NCI-H128 (cell line): Measurements from ENCODE around the gene UBE3C.
"Not testable (repeated sequence)": the region's sequence is repeated elsewhere in the genome, so short reads cannot be mapped to it uniquely, and the experiment has no call there.

Source experiments
- DNase-seq: peaks from one replicate; lab custom pipeline; 2025; ENCODE audit not compliant: unreplicated experiment; lab: John Stamatoyannopoulos, UW

Gene UBE3C

DNA sequence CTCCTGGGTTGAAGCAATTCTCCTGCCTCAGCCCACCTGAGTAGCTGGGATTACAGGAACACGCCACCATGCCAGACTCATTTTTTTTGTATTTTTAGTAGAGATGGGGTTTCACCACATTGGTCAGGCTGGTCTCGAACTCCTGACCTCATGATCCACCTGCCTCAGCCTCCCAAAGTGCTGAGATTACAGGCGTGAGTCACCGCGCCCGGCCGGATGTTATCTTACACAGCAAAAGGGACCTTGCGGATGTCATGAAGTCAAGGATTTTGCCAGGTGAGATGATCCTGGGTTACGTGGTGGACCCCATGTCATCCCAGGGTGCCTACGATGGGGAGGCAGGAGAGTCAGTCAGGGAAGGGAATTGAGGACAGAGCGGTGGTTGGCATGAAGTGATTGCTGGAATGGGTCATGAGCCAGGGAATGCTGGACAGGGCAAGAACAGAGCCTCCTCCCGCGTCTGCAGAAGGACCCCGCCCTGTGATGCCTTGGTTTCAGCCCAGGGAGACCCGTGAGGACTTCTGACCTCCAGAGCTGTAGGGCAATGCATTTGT, 8.7 kb upstream of the UBE3C start:
- no peak for DNase-seq

DNA sequence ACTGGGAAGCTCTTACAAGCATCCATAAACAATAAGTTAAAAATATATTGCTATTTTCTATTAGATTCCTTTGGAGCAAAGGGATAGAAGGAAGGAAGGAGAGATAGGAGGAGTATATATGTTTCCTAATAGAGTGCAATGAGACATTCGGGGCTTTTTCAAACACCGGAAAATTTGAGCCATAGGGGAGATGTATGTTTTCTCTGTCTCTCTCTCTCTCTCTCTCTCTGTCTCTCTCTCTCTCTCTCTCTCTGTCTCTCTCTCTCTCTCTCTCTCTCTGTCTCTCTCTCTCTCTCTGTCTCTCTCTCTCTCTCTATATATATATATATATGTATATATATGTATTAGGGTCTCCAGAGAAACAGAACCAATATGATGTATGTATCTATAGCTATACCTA, 7.9 kb upstream of the UBE3C start:
- DNase-seq = not testable (repeated sequence)

DNA sequence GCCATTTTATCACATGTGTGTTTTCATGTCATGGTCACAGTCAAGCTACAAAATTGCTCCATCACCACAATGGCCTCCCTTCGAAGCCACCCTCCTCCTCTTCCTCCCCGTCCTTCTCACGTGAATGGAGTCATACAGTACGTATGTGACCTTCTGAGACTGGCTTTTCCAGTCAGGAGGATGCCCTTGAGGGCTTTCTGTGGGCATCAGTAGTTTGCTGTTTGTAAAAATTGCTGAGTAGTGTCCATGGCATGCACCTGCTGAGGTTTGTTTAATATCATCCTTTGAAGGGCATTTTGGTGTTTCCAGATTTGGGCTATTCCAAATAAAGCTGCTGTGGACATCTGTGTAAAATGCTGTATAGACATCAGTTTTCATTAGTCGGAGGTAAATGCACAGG, 5.9 kb upstream of the UBE3C start:
- no peak for DNase-seq

DNA sequence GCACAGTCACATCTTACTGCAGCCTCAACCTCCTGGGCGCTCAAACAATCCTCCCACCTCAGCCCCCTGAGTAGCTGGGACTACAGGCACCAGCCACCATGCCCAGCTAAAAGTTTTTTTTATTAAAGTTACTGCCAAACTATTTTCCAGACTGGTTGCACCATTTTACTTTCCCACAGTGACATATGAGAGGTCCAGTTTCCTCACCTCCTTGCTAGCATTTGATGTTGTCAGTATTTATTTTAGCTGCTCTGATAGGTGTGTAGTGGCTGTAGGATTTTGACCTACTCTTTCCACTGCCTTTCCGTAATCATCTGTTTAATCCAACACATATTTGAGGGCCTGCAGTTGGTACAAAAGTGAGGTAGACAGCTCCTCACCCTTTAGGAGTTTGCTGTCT, 5.4 kb upstream of the UBE3C start:
- DNase-seq = no peak

DNA sequence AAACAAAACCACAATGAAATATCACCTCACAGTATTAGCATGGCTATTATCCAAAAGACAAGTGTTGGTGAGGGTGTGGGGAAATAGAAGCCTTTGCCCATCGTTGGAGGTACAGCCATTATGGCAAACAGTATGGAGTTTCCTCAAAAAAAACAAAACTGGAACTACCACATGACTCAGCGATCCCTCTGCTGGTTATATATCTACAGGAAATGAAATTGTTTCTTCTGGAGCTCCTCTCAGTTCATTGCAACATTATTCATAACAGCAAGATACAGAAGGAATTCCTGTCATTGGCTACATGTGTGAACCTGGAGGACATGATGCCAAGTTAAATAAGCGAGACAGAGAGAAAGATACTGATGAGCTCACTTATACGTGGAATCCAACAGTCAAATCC, 2.4 kb upstream of the UBE3C start:
- no peak for DNase-seq

DNA sequence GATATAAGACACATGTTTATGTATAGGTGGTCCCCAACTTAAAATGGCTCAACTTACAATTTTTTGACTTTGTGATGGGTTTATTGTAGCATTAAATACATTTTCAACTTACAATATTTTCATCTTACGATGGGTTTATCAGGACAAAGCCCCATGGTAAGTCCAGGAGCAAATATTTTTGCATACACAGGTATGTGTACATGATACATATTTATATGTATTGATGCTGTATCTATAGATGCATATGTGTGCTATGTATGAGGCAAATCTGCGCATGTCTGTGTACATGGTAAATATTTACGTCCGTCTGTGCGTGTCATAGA, 664 bp upstream of the UBE3C start:
- DNase-seq = no peak

DNA sequence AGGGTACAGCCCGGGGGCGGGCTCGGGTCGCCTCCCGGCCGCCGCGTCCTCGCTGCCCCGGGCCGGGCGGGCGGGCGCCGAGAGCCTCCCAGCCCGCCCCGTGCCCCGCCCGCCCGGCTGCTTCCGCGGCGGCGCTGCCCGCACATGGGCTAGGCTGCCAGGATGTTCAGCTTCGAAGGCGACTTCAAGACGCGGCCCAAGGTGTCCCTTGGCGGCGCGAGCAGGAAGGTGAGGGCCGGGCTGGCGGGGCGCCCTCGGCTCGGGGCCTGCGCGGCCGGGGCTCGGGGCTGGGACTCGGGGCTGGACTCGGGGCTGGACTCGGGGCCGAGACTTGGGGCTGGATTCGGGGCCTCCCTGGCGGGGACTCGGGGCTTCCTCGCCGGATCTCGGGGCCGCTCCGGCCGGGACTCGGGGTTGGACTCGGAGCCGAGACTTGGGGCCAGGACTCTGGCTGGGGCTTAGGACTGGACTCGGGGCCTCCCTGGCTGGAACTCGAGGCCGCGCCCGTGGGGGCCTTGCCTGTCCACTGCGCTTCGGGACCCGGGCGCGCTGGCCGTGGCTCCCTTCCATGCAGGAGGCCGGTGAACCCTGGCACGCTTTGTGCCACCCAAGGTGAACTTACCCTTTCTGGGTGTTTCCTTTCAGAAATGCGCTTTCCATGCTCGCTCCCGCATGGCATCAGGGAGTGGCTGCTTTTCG, 534 bp downstream of the UBE3C start:
- DNase-seq = no peak

DNA sequence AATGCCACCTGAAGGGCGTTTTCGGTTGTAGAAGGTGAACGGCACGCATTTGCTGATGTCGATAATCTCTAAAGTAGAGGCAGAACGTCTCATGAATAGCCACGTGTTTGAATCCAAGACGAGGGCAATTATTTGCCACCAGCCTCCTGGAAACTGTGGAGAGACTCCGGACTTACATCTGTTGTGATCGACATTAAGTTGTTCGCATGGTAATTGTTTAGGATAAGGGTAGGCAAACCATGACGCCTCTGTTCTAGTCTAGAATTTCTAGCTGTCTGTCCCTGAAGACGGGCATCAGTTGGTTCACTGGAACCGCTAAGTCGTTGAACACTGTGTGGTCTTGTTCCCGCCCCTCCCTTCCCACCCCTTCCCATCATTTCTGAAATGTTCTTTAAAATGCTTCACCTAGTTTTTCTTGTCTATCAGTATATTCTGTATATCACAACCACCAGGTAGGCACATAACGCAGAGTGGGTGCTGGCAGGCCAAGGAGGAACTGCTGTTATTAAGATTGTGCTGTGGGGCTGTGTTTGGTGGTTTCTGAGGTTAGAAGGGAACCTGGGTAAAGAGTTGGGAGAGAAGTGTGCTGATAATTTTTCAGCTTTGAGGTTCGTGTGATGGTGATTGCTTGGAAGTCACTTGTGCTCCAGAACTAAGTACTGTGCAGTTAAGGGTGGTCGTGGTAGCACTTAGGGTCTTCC, 1.2 kb downstream of the UBE3C start:
- no peak for DNase-seq

DNA sequence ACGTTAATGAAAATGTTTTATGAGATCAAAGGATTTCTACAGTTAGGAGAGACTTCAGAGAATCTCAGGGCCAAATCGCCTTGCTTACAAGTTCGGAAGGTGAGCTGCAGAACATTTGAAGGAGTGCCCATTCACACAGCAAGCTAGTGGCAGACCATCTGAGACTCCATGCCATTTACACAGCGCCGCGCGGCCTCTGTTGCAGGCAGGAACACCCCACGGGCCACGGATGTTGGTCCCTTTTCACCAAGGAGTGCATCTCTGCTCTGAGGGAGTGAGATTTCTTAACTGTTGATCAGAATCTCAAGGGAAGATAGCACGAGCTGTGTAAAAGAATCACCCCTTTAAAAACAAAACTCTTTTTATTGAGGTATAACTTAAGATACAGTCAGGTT, 1.8 kb downstream of the UBE3C start:
- no peak for DNase-seq

DNA sequence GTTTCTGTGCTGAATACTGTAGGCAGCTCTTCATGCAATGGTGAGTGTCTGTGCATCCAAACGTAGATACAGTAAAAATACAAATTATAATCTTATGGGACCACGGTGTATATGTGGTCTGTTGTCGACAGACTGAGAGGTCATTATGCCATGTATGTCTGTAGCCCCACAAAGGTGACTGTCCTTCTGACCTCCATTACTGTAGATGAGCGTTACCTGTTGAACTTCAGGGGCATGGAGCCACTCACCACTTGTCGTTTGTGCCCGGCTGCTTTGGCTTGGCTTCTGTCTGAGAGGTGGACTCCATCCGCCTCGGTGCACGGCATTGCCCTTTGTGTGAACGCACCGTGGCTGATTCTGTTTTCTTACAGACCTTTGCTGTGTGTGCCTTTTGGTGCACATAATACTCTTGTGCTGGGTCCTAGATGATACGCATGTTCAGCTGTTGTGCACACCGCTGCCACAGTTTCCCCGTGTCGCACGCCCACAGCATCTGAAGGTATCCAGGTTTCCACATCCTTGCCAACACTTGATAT, 2.9 kb downstream of the UBE3C start:
- no peak for DNase-seq

DNA sequence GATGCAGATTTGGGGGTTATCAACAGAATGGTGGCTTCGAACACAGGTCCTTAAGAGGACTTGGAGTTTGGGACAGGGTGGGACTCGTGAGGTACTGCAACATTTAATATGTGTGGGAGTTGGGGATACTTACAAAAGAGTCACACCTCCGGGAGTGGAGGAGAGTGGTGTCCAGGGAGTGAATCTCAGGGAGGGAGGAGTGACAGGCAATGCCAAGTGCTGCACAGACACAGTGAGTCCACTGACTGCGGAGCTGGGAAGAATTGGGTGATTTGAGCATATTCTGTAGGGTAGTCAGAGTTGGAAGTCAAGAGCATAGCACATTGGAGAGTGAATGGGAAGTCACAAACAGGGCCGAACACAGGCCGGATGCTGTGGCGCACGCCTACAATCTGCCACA, 5.1 kb downstream of the UBE3C start:
- DNase-seq = no peak

DNA sequence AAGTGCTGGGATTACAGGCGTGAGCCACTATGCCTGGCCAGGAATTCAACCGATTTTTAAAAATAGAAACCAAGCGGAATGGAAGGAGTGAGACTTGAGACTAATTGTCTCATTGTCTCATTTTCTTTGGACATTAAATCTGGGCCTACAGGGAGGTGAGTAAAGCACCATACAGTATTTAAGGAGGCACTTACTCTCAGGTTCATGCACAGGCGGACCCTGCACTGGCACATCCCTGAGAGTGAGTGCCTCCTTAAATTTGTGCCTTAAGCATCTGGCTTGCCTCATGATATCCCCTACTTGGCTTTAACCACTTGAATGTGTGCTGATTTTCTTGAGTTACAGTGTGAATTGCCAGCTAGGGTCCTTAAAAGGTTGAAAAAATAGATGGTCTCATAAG, 10.6 kb downstream of the UBE3C start:
- DNase-seq = no peak

DNA sequence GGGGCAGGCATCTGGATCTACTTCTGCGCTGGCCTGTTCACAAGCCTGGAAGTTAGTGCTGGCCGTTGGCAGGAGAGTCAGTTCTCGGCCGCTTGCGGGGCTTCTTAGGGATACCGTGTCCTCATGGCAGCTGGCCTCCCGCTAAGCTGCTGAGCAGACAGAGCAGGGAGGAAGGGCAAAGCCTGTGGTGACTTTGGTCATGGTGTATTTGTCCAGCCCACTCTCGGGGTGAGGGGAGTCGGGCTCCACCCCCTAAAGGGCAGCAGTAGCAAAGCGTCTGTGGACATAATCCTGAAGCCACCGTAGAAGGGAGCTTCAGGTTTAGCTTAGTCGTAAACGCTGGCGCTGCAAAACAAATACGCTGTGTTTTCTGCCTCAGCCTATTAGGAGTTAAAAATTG, 12.2 kb downstream of the UBE3C start:
- DNase-seq = no peak

DNA sequence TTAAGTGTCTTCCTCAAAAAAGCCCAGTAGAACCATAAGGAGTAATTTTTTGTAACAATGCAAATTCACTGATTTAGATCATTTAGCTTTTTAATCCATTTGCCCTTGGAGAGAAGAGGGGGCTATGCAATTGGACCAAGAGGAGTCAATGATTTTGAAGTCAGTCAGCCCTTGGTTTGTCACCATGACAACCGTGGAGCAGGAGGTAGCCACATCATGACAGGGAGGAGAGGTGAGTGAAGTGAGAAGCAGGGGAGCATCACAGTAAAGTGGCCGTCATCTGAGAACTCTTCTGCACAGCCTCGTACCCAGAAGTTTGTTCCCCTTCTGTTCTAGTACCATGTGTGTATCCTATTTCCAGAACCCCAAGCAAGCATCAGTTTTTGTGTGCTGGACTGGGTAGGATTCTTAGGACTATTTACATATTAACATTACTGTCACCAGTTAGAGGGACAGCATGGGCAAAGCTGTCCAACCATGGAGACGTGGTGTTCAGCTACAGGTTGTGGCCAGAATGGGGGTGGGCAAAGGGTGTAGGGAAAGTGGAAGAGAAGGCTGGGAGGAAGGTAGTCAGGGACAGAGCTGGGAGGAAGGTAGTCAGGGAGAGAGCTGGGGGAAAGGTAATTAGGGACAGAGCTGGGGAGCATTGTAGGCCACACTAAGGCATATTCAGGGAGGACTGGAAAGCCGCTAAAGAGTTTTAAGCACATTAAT, 13.1 kb downstream of the UBE3C start:
- no peak for DNase-seq

DNA sequence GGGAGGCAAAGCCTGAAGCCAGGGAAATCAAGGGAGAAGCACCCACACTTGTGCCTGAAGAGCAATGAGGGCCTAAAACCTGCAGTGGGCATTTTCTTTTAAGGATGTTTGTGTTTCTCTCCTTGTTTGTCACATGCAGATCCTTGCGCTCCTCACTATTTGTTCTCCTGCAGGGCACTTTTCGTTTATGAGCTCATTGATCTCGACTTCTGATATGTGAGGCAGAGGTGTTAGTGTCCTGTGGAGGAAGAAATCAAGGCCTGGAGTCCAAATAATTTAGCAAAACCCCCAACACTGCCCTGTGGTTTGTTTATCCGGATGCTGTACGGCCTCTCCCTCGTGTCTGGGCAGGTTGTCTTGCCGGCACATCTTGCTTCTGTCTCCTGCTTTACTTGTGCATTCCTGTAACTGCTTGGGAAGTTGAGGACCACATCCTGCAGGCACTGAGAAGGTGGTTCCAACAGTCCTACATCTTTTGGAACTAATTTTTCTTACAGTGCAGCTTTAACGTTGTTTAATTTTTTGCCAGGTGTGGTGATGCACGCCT, 13.7 kb downstream of the UBE3C start:
- no peak for DNase-seq

DNA sequence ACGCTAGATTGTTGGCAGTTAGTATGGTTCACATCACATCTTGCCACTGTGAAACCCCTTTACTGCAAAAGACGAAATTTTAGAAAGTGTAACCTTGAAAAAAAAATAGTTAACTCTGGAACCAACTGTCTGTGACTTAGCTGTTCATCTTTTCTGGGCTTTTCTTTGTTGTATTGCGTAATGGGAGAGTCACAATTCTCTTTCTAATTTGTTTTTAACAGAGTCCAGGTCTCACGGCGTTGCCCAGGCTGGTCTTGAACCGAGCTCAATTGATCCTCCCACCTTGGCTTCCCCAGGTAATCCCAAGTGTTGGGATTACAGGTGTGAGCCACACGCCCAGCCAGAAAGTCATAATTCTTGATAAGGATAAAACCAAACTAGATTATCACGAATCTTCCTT, 14.5 kb downstream of the UBE3C start:
- DNase-seq = no peak

DNA sequence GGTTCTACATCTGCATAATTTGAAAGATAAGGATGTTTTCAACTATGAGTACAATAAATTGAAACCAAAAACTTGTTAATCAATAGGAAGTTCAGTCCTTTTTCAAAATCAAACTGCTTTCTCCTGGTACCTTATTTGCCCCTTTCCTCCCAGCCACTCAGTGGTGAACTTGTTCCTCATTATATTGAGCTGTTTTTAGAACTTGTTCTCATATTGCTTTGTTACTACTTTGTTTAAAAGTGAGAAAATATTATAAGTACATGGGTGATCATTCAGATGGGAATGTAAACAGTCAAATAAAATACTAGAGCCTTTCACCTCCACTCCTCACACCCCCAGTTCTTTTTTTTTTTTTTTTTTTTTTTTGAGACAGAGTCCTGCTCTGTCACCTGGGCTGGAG, 17.2 kb downstream of the UBE3C start:
- no peak for DNase-seq

DNA sequence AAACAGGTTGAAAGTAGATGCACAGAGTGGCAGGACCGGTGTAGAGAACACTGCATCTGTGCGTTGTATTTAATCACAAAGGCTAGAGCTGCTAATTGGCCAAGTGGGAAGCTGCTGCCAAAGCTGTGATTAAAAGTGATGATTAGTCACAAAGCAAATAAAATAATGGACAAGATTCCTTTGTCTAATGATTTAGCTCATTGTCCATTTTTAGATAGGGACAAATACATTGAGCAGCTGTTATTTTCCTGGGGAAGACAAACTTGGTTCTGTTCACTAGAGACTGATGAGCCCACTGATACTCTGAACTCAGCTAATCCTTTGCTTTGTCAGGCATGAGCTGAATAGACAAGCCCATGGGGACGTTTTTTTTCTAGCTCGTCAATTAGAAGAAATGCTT, 19.7 kb downstream of the UBE3C start:
- DNase-seq = no peak

DNA sequence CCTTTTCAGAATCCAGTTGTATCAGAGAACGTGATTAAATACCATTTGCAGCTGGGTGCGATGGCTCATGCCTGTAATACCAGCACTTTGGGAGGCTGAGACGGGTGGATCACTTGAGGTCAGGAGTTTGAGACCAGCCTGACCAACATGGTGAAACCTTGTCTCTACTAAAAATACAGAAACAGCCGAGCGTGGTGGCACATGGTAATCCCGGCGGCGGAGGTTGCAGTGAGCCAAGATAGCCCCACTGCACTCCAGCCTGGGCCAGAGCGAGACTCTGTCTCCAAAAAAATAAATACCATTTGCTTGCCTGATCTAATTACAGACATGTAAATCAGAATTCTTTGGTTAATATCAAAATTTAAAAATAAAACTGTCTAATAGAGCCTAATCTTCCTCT, 20.8 kb downstream of the UBE3C start:
- not testable (repeated sequence) for DNase-seq

DNA sequence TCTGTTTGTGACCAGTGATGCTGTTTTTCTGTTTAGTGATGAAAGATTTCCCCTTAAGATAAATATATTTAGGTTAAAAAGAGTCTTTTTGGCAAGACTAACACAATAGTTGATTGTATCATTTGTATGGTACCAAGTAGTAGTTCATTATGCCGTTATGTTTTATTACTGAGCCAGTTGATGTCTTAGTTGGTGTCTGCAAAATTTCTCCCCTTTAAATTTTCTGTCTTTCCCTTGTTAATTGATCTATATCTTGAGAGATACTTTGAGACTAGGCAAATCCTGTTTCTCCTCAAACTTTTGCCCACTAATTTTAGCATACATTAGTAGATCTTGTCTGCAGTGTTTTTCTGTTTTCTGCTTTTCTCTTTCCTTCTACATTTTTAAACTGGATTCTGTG, 21.7 kb downstream of the UBE3C start:
- DNase-seq = no peak

DNA sequence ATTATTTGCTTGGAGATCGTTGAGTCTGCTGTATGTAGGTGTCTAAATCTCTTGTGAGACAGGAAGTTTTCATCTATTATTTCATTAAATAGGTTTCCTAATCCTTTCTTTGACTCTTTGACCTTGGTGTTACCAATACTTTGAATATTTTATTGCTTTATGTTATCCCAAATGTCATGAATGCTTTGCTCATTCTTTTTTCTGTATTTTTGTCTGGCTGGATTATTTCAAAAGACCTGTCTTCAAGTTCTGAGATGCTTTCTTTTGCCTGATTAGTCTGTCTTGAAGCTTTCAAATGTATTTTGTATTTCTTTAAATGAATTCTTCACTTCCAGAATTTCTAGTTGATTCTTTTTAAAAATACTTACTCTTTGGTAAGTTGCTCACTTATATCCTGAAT, 27.3 kb downstream of the UBE3C start:
- DNase-seq = no peak

DNA sequence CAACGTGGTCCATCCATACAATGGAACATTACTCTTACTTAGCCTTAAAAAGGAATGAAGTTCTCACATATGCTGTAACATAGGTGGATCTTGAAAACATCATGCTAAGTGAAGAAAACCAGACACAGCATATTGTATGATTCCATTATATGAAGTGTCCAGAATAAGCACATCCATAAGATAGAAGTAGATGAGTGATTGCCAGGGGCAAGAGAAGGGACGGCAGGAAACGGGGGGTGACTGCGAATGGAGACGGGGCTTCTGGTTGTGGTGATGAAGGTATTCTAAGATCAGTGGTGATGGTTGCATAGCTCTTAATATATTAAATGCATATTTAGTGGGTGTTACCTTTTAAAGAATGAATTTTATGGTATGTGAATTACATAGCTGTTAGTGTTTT, 29.8 kb downstream of the UBE3C start:
- DNase-seq = no peak
